ENCODE data around the gene SIPA1L2. TPM values are rescaled to one million over a fixed set of nuclear protein-coding genes. Genes with fewer than 3 reads are reported as not detected.

SIPA1L2 gene
- total and polyA plus RNA-seq, 12 donors: 20.3 to 141 (median 97.6) TPM

GRCh38 chr1:232635279-232635678 is 5.3 kb upstream of the SIPA1L2 start:
- Histone ChIP-seq H3K9me3 (no peaks in the 10 kb centered on the region), H3K4me3 (no peak overlapping the region), H3K36me3 (no peaks in the 10 kb centered on the region), H3K4me1 (peaks cover 0 to 11% (median 6%) of the 10 kb centered on the region in 9 donors), H3K27ac (no peak overlapping the region), H3K27me3 (no peaks in the 10 kb centered on the region)
- intact Hi-C loops (cut with DNase I): loop anchor here (1.0 to 10.0 kb wide), 17 partner anchors 160 to 880 kb away; partner anchors contain the start of genes NTPCR (in 5 of the 10) and MAP10 (in 3 of the 10)
- DNase-seq: no peak
- no peak for ATAC-seq
- no peak for TF ChIP-seq CTCF (IDR thresholded peaks at IDR 0.05)

- 85 to 91% methylated on average over 5 of the region's 5 CpGs for WGBS, 2 donors
- intact Hi-C loops (cut with DNase I): loop anchor here (2.0 to 10.0 kb wide), 14 partner anchors 161 to 879 kb away; partner anchors contain the start of genes NTPCR (in 7 of the 10) and MAP10 (in 4 of the 10)
- no peak overlapping the region for H3K27ac ChIP-seq
These were observed 4.2 kb upstream of the SIPA1L2 start for GRCh38 chr1:232634096-232634495.

GRCh38 chr1:232630894-232631195 is 912 bp upstream of the SIPA1L2 start:
- DNase-seq: no peak
- intact Hi-C loops (cut with DNase I): loop anchor here (1.0 to 10.0 kb wide), 14 partner anchors 164 to 876 kb away; partner anchors contain the start of genes NTPCR (in 7 of the 10) and MAP10 (in 4 of the 10)
- 0 to 2% methylated on average over 8 of the region's 8 CpGs for WGBS, 2 donors

More at GRCh38 chr1:232634096-232634495, 4.2 kb upstream of the SIPA1L2 start:
- Histone ChIP-seq H3K36me3 (no peaks in the 10 kb centered on the region), H3K4me3 (no peak overlapping the region), H3K9me3 (no peaks in the 10 kb centered on the region), H3K4me1 (peaks cover 0 to 15% (median 6%) of the 10 kb centered on the region in 9 donors), H3K27me3 (no peaks in the 10 kb centered on the region)
- no peak for TF ChIP-seq CTCF (IDR thresholded peaks at IDR 0.05)
- ATAC-seq (no peak), DNase-seq (no peak)

More at GRCh38 chr1:232630894-232631195, 912 bp upstream of the SIPA1L2 start:
- no peaks in the 10 kb centered on the region for H3K27me3 ChIP-seq
- no peaks in the 10 kb centered on the region for H3K36me3 ChIP-seq
- peaks cover 4 to 46% (median 33%) of the 10 kb centered on the region in 9 donors for H3K4me1 ChIP-seq
- peak overlapping the region; percentile 53 to 98 (median 85) for H3K4me3 ChIP-seq
- no peaks in the 10 kb centered on the region for H3K9me3 ChIP-seq
- no peak for ATAC-seq
- H3K27ac ChIP-seq: peak overlapping the region in 9 of 10 donors; percentile 86 to 96 (median 94)
- no peak for TF ChIP-seq CTCF (IDR thresholded peaks at IDR 0.05)
